NCI-H1417 treated with DMSO at 0.1 percent for 48 hours (cell line): ENCODE measurements around the gene TTC6.

Experiments used
- DNase-seq: peaks from one replicate; lab custom pipeline; 2025; lab: John Stamatoyannopoulos, UW

TTC6 gene

GRCh38 chr14:37625597-37626595 is 30.5 kb downstream of the TTC6 start:
- DNase-seq: no peak

GRCh38 chr14:37637341-37637740 is 41.9 kb downstream of the TTC6 start:
- no peak for DNase-seq

- no peak for DNase-seq
These were observed 43.2 kb downstream of the TTC6 start for GRCh38 chr14:37638599-37638998.

- no peak for DNase-seq
These were observed 45.7 kb downstream of the TTC6 start for GRCh38 chr14:37641117-37641516.

- DNase-seq: no peak
These were observed 46.7 kb downstream of the TTC6 start for GRCh38 chr14:37642125-37642524.

GRCh38 chr14:37643701-37644100 is 48.3 kb downstream of the TTC6 start:
- DNase-seq: peak; percentile 52
